H1 (cell line): ENCODE data around the gene SLC22A23. TPM values are rescaled to one million over a fixed set of nuclear protein-coding genes. Genes with fewer than 3 reads are reported as not detected.

ENCODE experiments used
- EZH2 ChIP-seq: fragments of 200-600 bp; sonication (generic); IDR thresholded peaks from 2 replicates; pipeline ENCODE4 v1.7.1; 2012; ENCODE audit warnings: low read depth, mild to moderate bottlenecking, moderate library complexity, low read length, inconsistent platforms; ENCODE audit not compliant: severe bottlenecking
- GABPA ChIP-seq: IDR thresholded peaks from 2 replicates; pipeline ENCODE4 v1.6.1; 2011; ENCODE audit warnings: mild to moderate bottlenecking, low read length, moderate library complexity, borderline replicate concordance; ENCODE audit not compliant: insufficient read depth
- JUND ChIP-seq: IDR thresholded peaks from 2 replicates; pipeline ENCODE4 v1.6.1; 2011; ENCODE audit warnings: mild to moderate bottlenecking, improper control_type of control experiment, low read length
- POU5F1 ChIP-seq: IDR thresholded peaks from 2 replicates; pipeline ENCODE4 v1.6.1; 2011; ENCODE audit warnings: low read depth, mild to moderate bottlenecking, low read length, moderate library complexity
- SRF ChIP-seq: IDR thresholded peaks from 2 replicates; pipeline ENCODE4 v1.6.1; 2011; ENCODE audit warnings: mild to moderate bottlenecking, low read depth, low read length, moderate library complexity
- YY1 ChIP-seq: IDR thresholded peaks from 2 replicates; pipeline ENCODE4 v1.6.1; 2011; ENCODE audit warnings: low read depth, mild to moderate bottlenecking, low read length
- polyA plus RNA-seq, 7 experiments: library from polyadenylated mRNA; depleted of rRNA in 3 of 7; stranded (reverse) in 5 of 7; unstranded in 2 of 7; fragments of >200 nt in 5 of 7; fragments of 200-250 nt in 2 of 7; gene quantifications; 1 replicate in 5 of 7; 2 replicates in 1 of 7; 4 replicates in 1 of 7; pipeline versions ENCODE4 v1.2.1 to v1.2.3, GENCODE V29; 2011 to 2013; ENCODE audit warnings: missing spikeins in 2 of 7, mixed read lengths in 2 of 7
- total RNA-seq: library from RNA; stranded (reverse); fragmentation: NEBNext Ultra II Directional; extraction: Animal tissue kit (Norgen Biotek cat#: 25700); gene quantifications from 2 replicates; pipeline ENCODE4 v1.2.1, GENCODE V29; 2021
- TF ChIP-seq, protein P1 (sequence below): IDR thresholded peaks from 2 replicates; pipeline ENCODE4 v1.6.1; 2012; ENCODE audit warnings: inconsistent platforms
- TF ChIP-seq, protein P2 (sequence below): IDR thresholded peaks from 2 replicates; pipeline ENCODE4 v1.6.1; 2012; ENCODE audit warnings: low read length, inconsistent platforms

Gene SLC22A23
- total and polyA plus RNA-seq, 2 of the 8 experiments (the other 6 are each of a cell fraction or from before 2014, with no cell fraction given): 9.9 to 38.4 TPM

DNA sequence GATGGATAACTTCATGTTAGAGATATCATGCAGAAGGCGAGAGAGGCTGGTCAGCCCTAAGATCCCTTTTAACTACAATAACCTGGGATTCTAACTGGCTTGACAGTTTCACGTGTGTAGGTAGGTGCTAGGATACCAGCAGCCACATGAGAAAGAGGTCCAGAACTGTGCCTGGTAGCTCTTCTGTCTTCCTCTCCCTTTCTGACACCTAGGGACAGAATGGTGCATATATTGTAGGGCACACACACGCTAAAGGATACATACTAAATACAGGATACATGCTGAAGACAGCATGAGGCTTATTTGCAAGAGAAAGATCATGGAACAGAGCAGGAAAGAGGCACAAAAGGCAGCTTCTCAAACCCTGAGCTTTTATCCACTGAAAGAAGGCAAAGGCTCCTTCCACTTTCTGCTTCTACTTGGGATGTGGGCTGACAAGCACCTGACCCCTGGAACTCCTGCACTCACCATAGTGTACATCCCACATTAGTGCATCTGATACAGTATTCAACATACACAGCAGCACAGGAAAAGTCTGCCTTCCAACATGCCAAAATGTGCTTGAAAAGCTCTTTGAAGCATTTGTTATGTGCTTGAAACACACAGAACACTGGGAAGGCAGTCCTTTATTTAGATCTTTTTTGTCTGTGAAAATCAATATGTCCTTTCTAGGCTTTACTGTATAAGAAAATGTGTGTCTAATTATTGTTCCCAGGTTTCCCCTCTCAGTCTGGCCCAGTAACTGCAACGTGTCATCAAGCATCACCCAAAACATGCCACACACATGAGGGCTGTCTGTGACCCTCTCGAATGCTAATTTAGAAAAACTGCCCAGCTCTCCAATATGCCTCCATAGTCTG is 3.2 kb downstream of the SLC22A23 start (continued):
- TF ChIP-seq, protein P1, sequence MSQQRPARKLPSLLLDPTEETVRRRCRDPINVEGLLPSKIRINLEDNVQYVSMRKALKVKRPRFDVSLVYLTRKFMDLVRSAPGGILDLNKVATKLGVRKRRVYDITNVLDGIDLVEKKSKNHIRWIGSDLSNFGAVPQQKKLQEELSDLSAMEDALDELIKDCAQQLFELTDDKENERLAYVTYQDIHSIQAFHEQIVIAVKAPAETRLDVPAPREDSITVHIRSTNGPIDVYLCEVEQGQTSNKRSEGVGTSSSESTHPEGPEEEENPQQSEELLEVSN: no peak
- TF ChIP-seq GABPA (no peak), POU5F1 (no peak), EZH2 (no peak), YY1 (no peak), SRF (no peak), JUND (no peak)
- TF ChIP-seq, protein P2, sequence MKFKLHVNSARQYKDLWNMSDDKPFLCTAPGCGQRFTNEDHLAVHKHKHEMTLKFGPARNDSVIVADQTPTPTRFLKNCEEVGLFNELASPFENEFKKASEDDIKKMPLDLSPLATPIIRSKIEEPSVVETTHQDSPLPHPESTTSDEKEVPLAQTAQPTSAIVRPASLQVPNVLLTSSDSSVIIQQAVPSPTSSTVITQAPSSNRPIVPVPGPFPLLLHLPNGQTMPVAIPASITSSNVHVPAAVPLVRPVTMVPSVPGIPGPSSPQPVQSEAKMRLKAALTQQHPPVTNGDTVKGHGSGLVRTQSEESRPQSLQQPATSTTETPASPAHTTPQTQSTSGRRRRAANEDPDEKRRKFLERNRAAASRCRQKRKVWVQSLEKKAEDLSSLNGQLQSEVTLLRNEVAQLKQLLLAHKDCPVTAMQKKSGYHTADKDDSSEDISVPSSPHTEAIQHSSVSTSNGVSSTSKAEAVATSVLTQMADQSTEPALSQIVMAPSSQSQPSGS: no peak
